Suprapubic skin (tissue), 4 donors: ENCODE results near the gene F10.
A peak's percentile ranks its signal among the peaks of the same experiment; 100 is the strongest.

ENCODE experiments used
- EP300 ChIP-seq: sonication (generic); formaldehyde crosslinking; IDR thresholded peaks from one replicate; pipeline ENCODE4 v1.6.1; 2017; ENCODE audit warnings: antibody characterized with exemption
- POLR2A ChIP-seq, 2 donors: fragments of 450-650 bp; IDR thresholded peaks; one replicate each; pipeline ENCODE4 v1.6.1; 2017; ENCODE audit warnings: antibody characterized with exemption in 2 of 2, mild to moderate bottlenecking in 2 of 2, moderate library complexity in 2 of 2
- POLR2AphosphoS5 ChIP-seq, 3 donors: sonication (generic); formaldehyde crosslinking; IDR thresholded peaks; one replicate each; pipeline ENCODE4 v1.6.1; 2017; ENCODE audit warnings: antibody characterized with exemption in 3 of 3
- TF ChIP-seq, protein P1 (sequence below), 2 donors: fragments of 200-600 bp in 1 of 2; fragments of 450-650 bp in 1 of 2; sonication (generic) in 1 of 2; IDR thresholded peaks; one replicate each; pipeline ENCODE4 v1.5.1; 2016 to 2019; ENCODE audit warnings: antibody characterized with exemption in 2 of 2, mild to moderate bottlenecking in 1 of 2, moderate library complexity in 1 of 2

DNA sequence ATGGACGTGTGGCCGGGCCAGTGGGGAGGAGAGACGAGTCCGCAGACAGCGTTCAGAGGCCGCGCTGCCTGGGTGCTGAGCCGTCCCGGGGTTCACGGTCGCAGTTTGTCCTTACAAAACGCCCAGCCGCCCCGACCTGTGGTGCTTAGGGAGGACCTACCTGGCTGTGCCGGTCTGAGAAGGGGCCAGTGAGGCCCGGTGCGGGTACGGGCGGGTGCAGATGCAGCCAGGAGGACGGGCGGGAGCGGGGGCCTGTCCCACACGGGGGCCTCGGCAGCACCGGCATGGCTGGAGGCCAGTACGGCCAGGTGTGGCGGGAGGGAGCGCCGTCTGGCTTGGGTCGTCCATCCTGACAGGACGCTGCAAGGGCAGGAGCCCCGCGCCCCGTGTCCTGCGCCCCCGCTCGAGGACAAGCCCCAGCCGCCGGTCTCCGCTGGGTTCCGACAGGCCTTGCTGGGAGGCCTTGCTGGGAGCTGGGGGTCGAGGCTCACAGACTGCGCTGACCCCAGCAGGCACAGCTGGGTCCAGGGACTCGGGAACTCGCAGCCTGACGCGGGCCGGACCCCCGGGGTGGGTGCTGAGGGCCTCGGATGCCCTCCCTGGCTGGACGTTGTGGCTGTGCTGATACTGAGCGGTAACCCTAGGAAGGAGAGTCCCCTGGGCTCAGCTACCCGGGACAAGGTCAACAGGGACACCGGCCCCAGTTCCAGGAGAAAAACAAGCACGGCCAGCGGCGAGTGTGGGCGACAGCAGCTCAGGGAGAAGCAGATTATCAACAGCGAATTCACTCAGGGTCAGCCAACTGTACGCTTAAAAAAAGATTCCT, 30.6 kb downstream of the F10 start:
- TF ChIP-seq, protein P1, sequence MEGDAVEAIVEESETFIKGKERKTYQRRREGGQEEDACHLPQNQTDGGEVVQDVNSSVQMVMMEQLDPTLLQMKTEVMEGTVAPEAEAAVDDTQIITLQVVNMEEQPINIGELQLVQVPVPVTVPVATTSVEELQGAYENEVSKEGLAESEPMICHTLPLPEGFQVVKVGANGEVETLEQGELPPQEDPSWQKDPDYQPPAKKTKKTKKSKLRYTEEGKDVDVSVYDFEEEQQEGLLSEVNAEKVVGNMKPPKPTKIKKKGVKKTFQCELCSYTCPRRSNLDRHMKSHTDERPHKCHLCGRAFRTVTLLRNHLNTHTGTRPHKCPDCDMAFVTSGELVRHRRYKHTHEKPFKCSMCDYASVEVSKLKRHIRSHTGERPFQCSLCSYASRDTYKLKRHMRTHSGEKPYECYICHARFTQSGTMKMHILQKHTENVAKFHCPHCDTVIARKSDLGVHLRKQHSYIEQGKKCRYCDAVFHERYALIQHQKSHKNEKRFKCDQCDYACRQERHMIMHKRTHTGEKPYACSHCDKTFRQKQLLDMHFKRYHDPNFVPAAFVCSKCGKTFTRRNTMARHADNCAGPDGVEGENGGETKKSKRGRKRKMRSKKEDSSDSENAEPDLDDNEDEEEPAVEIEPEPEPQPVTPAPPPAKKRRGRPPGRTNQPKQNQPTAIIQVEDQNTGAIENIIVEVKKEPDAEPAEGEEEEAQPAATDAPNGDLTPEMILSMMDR (IDR thresholded peaks at IDR 0.05) = no peak
- TF ChIP-seq POLR2A (IDR thresholded peaks at IDR 0.05) = no peak
- peak in 1 of 3 donors; percentile 6 for TF ChIP-seq POLR2AphosphoS5 (IDR thresholded peaks at IDR 0.05)
- TF ChIP-seq EP300 = no peak
